Spleen (tissue), 7 donors: Measurements from ENCODE around the gene MAGEA9B.
"Not testable (repeated sequence)": the region's sequence is repeated elsewhere in the genome, so short reads cannot be mapped to it uniquely, and the experiment has no call there.

Experiments used
- CTCF ChIP-seq, 11 experiments: fragments of 200-600 bp in 7 of 11; fragments of 450-650 bp in 4 of 11; sonication (generic) in 4 of 11; IDR thresholded peaks in 8 of 11; conservative IDR thresholded peaks in 3 of 11; 1 replicate in 7 of 11; 2 replicates in 4 of 11; pipeline versions ENCODE4 v1.4.0 to v1.8.0; 2016 to 2021; ENCODE audit warnings: antibody characterized with exemption in 11 of 11, inconsistent platforms in 4 of 11, mild to moderate bottlenecking in 1 of 11
- POLR2A ChIP-seq, 3 donors: fragments of 450-650 bp; IDR thresholded peaks; one replicate each; pipeline ENCODE4 v1.5.1; 2017; ENCODE audit warnings: antibody characterized with exemption in 3 of 3, mild to moderate bottlenecking in 1 of 3
- donor health status: DM: no; HTN: no; CAD: no; lungs with moderate emphysema.
- donor health status: DM: no; HTN: no; CAD: no.
- donor health status: DM: no; HTN: no; CAD: no.

DNA sequence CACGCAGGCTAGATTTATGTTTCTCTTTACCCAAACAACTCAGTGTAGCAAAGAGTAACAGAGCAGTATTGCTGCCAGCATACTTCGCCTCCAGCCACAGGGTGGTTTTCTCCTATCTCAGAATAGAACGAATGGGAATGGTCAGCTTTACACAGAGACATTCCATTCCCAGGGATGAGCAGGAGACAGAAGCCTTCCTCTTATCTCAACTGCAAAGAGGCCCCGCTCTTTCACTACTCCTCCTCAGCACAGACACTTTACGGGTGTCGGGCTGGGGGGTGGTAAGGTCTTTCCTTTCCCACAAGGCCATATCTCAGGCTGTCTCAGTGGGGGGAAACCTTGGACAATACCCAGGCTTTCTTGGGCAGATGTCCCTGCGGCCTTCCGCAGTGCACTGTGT, 39.6 kb upstream of the MAGEA9B start:
- TF ChIP-seq POLR2A (IDR thresholded peaks at IDR 0.05); CTCF (IDR thresholded peaks at IDR 0.05 in 8 of 11, conservative IDR thresholded peaks at IDR 0.05 in 3 of 11): not testable (repeated sequence)
